ENCODE results near the gene EYA2. TPM values are rescaled to one million over a fixed set of nuclear protein-coding genes. Genes with fewer than 3 reads are reported as not detected.

EYA2 gene
- total RNA-seq, 4 donors from 2014 or later: 0.60 to 4.0 (median 0.99) TPM

- H3K27ac ChIP-seq: peak overlapping the region in 1 of 4 donors; percentile 22
- TF ChIP-seq POLR2A (IDR thresholded peaks at IDR 0.05): no peak
- TF ChIP-seq CTCF (IDR thresholded peaks at IDR 0.05 in 4 of 5, conservative IDR thresholded peaks at IDR 0.05 in 1 of 5): no peak
- H3K4me3 ChIP-seq: no peak overlapping the region
- ATAC-seq (no peak), DNase-seq (no peak)
- H3K36me3 ChIP-seq: no peaks in the 10 kb centered on the region
- intact Hi-C loops (cut with DNase I; ENCODE audit: low total_unique reads) (no loop called here), in situ Hi-C loops (cut with MboI; ENCODE audit: low sequenced_read_pairs in 4 of 4) (loop anchor here in 1 of 4 donors (25.0 kb wide), 1 partner anchor 96 kb away; no protein-coding TSS in a partner anchor)
- no peaks in the 10 kb centered on the region for H3K27me3 ChIP-seq
- H3K4me1 ChIP-seq: no peaks in the 10 kb centered on the region
- peaks cover 0 to 2% (median 0%) of the 10 kb centered on the region in 3 donors for H3K9me3 ChIP-seq
Measured at GRCh38 chr20:47033665-47034064, 139.0 kb downstream of the EYA2 start.

GRCh38 chr20:47035026-47035590 lies 140.5 kb downstream of the EYA2 start:
- H3K9me3 ChIP-seq: no peaks in the 10 kb centered on the region
- no peak overlapping the region for H3K27ac ChIP-seq
- H3K36me3 ChIP-seq: no peaks in the 10 kb centered on the region
- no peaks in the 10 kb centered on the region for H3K27me3 ChIP-seq
- TF ChIP-seq POLR2A (IDR thresholded peaks at IDR 0.05) (no peak), CTCF (IDR thresholded peaks at IDR 0.05 in 4 of 5, conservative IDR thresholded peaks at IDR 0.05 in 1 of 5) (no peak)
- intact Hi-C loops (cut with DNase I; ENCODE audit: low total_unique reads) (no loop called here), in situ Hi-C loops (cut with MboI; ENCODE audit: low sequenced_read_pairs in 4 of 4) (loop anchor here in 1 of 4 donors (25.0 kb wide), 1 partner anchor 98 kb away; no protein-coding TSS in a partner anchor)
- H3K4me1 ChIP-seq: no peaks in the 10 kb centered on the region
- DNase-seq: no peak
- no peak for ATAC-seq
- no peak overlapping the region for H3K4me3 ChIP-seq

GRCh38 chr20:47036091-47036870 lies 141.6 kb downstream of the EYA2 start:
- Histone ChIP-seq H3K4me3 (no peak overlapping the region), H3K9me3 (no peaks in the 10 kb centered on the region), H3K27me3 (no peaks in the 10 kb centered on the region), H3K27ac (no peak overlapping the region), H3K4me1 (no peaks in the 10 kb centered on the region), H3K36me3 (no peaks in the 10 kb centered on the region)
- ATAC-seq (no peak), DNase-seq (peak in 1 of 2 donors; percentile 21)
- intact Hi-C loops (cut with DNase I; ENCODE audit: low total_unique reads) (no loop called here), in situ Hi-C loops (cut with MboI; ENCODE audit: low sequenced_read_pairs in 4 of 4) (loop anchor here in 1 of 4 donors (25.0 kb wide), 1 partner anchor 99 kb away; no protein-coding TSS in a partner anchor)
- TF ChIP-seq CTCF (IDR thresholded peaks at IDR 0.05 in 4 of 5, conservative IDR thresholded peaks at IDR 0.05 in 1 of 5) (no peak), POLR2A (IDR thresholded peaks at IDR 0.05) (no peak)

GRCh38 chr20:47038566-47039560 lies 144.2 kb downstream of the EYA2 start:
- no peaks in the 10 kb centered on the region for H3K36me3 ChIP-seq
- peak in 1 of 2 donors; percentile 55 for ATAC-seq
- H3K4me3 ChIP-seq: no peak overlapping the region
- peak in 1 of 2 donors; percentile 26 for DNase-seq
- no peaks in the 10 kb centered on the region for H3K27me3 ChIP-seq
- intact Hi-C loops (cut with DNase I; ENCODE audit: low total_unique reads) (no loop called here), in situ Hi-C loops (cut with MboI; ENCODE audit: low sequenced_read_pairs in 4 of 4) (loop anchor here in 1 of 4 donors (25.0 kb wide), 1 partner anchor 102 kb away; no protein-coding TSS in a partner anchor)
- no peak for TF ChIP-seq CTCF (IDR thresholded peaks at IDR 0.05 in 4 of 5, conservative IDR thresholded peaks at IDR 0.05 in 1 of 5)
- no peak for TF ChIP-seq POLR2A (IDR thresholded peaks at IDR 0.05)
- no peaks in the 10 kb centered on the region for H3K4me1 ChIP-seq
- H3K27ac ChIP-seq: no peak overlapping the region
- no peaks in the 10 kb centered on the region for H3K9me3 ChIP-seq
